Mucosa of gallbladder (tissue), 1 donor: ENCODE data around the gene LCLAT1. TPM values are rescaled to one million over a fixed set of nuclear protein-coding genes. Genes with fewer than 3 reads are reported as not detected.
"Not testable (repeated sequence)": the region's sequence is repeated elsewhere in the genome, so short reads cannot be mapped to it uniquely, and the experiment has no call there.

ENCODE experiments used
- DNase-seq: peaks from one replicate; pipeline ENCODE4 v3.0.0-alpha.2; 2020; ENCODE audit warnings: low spot score
- total RNA-seq: library from RNA; stranded (reverse); gene quantifications from one replicate; pipeline ENCODE4 v1.2.1, GENCODE V29; 2021
- donor health status: DM: no; HTN: no; CAD: no.

Gene LCLAT1
- total RNA-seq, 1 donor from 2014 or later, result 40.7 TPM

DNA sequence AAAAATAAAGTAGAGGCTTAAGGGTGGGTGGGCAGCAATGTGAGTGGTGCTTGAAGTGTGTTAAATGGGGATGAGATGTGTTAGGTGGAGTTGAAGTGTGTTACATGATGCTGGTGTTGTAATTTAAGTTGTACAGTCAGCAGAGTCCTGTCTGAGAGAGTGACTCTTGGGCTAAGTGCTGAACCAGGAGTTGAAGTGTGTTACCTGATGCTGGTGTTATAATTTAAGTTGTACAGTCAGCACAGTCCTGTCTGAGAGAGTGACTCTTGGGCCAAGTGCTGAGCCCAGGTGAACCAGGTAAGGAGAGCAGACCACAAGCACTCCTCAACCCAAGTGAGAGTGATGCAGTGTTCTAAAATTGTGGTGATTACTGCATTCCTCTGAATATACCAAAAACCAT lies 40.6 kb downstream of the LCLAT1 start:
- DNase-seq, result no peak

DNA sequence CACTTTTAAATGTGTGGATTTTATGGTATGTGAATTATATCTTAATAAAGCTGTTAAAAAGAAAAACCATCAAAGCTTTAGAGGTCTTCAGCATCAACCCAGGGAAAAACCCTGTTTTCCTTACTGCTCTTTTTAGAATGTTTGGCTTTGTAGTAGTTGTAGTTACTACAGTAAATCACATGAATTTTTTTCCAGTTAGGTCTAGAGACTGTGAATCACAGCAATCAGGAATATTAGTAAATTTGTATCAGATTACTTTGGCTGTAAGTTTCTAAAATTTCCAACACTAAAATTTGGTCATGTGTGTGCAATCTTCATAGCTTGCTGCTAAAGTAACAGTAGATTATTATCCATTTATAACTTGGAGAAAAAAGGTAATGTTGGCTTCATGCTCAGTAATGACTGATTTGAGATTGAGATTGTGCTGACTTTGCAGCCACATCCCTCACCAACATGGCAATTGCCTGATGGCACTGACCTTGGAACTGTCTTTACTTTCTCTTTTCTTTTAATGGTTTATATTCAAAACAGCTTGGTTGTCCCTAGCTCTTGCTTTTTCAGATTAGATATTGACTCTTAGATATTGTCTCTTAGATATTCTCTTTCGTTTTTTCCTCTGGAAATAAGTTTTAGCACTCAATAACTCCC lies 41.1 kb downstream of the LCLAT1 start:
- DNase-seq, result no peak

DNA sequence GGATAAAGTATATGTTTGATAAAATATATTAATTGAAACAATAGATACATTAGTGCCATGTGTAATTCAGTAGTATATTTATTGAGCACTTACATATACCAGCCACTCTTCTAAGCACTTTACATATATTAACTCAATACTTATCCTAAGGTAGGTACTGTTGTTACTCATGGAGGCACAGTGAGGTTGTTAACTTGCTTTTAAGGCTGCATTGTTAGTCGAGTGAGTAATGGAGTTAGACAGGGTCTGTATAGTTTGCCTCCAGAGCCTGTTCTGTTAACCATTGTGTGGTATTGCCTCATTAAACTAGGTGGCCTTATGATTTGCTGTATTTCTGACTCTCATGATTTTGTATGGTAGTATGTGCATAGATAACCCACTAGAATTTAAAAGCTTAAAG lies 44.2 kb downstream of the LCLAT1 start:
- DNase-seq, result no peak

DNA sequence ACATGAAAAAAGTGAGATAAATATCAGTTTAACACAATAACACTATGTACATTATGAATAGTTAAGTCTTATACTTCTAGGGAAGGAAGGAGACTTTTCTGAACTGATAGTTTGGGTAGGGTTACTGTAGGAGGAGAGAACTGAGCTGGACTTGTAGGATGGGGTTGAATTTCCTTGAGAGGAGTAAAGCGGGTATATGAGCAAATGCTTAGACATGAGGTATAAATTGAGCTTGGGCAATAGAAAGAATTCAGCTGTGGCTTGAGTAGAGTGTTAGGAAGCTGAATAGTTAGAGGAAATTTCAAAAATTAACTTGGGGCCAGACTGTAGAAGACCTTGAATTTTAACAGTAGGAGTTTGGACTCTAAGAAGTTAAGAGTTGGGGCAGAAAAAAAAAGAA lies 45.1 kb downstream of the LCLAT1 start:
- DNase-seq, result no peak

DNA sequence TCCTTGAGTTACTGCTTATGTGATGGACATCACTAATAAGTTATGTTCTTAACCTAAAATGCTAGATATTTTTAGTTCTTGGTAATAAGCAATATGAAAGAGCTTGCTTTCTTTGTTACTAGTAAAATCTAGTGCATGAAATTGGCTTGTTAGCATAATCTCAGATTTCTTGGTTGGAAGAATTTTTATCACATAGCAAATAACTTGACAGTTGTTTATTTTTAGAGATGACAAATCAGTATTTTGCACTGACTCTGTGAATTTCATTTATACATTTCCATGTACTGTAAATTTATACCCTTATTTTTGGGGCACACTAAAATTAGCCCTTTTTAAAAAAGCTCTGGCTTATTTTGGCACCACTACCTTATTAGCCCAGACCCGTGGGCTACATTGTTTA lies 45.6 kb downstream of the LCLAT1 start:
- no peak for DNase-seq

DNA sequence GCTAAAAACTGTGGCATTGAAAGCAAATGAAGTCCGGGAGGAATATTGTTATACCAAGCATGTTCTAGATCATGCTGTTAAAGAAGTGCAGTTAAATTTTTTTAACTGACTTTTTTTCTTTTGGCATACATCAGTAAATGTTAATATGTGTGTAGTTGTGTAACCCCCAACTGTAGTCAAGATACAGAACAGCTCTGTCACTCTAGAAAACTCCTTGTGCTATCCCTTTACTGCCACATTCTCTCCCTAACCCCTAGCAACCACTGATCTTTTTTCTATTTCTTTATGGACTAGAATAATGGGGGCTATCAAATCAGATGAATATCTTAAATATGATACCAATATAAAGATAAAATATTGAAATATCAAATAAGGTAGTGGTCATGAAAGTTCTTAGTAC lies 46.4 kb downstream of the LCLAT1 start:
- no peak for DNase-seq

DNA sequence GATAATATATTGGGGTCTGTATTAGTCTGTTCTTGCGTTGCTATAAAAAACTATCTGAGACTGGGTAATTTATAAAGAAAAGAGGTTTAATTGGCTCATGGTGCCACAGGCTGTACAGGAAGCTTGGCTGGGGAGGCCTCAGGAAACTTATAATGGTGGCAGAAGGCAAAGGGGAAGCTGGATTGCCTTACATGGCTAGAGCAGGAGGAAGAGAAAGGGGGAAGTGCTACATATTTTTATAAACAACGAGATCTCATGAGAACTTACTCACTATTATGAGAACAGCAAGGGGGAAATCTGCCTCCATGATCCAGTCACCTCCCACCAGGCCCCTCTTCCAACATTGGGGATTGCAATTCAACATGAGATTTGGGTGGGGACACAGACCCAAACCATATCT lies 48.9 kb downstream of the LCLAT1 start:
- not testable (repeated sequence) for DNase-seq

DNA sequence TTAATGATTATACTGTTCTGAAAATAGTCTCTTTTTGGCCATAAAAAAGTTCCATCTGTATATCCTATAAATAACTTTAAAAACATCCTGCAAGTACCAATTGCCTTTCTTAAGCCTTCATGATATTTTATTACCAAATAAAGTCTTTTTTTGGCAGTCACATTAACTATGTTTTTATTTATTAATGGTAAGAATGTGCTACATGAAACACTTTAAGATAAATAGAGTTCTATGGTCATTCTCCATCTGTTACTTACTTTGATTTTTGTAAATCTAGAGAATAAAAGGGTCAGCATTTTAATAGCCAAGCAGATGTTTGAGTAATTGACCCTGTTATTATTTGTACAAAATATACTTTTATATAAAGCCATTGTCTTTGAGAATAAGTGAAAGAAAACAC lies 52.6 kb downstream of the LCLAT1 start:
- DNase-seq, result no peak

DNA sequence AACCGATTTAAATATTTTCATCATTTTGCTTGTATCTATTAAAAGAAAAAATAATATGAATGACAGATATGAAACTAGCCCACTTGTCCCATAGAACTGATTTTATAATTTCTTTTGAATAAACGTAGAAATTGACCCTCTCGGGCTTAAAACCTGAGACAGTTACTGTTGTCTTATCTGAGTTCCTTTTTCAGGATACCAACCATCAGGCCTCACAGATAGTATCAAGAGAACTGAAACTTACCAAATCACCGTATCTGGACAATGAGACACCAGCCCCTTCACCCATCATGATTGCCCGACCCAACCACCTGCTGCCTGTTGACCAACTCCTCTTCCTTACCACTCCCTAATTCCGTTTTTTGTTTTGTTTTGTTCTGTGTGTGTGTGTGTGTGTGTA lies 53.7 kb downstream of the LCLAT1 start:
- DNase-seq, result no peak

DNA sequence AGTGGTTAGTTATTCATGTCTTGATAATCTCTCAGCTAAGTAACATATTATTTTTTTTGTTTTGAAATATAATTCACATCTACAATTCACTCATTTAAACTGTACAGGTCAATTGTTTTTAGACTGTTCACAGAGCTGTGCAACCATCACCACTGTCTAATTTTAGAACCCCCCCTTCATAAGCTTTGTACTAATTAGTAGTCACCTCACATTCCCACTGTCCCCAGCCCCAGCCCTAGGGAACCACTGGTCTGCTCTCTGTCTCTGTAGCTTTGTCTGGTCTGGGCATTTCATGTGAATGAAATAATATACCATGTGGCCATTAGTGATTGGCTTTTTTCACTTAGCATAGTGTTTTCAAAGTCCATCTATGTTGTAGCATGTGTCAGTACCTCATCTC lies 55.3 kb downstream of the LCLAT1 start:
- no peak for DNase-seq

DNA sequence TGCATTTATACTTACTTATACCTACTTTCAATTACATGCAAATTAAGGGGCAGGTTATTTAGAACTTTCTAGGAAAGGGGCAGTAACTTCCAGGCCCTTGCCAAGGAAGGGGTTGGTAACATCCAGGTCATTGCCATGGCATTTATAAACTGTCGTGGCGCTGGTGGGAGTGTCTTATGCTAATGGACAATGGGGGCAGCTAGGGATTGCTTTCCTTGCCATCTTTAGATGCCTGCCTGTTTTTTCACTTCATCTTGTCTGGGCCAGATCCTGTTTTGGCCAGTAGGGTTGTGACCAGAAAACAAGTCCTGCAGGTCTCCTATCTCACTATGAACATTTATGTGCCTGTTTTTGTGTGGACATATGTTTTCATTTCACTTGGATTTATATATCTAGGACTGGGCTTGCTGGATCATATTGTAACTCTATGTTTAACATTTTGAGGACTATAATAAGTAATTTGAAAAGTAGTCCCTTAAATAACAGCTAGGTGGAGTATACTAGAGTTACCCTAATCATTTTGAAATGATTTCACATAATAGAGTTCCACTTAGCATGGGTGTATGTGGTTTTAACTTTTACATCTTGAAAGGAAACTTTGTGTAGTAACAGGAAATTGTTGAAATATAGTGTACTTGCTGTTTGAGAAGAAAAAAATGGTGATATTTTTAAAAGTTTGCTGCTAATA lies 56.1 kb downstream of the LCLAT1 start:
- no peak for DNase-seq

DNA sequence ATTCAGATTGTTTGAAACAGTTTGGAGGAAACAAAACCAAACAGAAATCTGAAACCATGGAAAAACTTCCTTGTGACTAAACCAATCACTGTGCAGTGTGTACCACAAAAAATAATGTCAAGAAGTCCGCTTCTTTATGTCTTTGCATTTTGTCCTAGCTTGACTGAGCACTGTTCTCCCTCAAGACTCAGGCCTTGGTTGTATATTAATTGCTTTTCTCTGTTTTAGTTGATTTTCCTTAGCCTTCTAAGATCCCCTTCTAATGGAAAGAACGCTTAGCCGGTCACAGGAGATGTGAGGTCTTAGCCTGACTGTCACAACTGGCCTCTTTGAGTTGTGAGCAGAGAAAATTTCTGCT lies 56.6 kb downstream of the LCLAT1 start:
- DNase-seq, result no peak

DNA sequence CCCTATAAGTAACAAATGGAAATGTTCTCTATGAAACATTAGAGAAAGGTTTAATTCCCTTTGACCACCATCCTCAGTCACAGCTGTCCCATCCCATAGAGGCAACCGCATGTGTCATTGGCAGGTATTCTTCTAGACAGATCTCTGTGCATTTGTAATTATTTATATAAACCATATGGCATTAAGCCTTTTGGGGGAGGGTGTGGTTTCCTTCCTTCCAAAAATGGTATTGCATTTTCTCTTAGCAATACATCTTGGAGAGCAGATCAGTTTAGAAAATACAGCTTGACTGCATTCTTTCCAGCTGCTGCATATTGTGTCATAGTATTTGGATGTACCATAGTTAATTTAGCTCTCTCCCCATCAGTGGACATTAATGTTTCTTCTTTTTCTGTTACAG lies 57.7 kb downstream of the LCLAT1 start:
- DNase-seq, result no peak

DNA sequence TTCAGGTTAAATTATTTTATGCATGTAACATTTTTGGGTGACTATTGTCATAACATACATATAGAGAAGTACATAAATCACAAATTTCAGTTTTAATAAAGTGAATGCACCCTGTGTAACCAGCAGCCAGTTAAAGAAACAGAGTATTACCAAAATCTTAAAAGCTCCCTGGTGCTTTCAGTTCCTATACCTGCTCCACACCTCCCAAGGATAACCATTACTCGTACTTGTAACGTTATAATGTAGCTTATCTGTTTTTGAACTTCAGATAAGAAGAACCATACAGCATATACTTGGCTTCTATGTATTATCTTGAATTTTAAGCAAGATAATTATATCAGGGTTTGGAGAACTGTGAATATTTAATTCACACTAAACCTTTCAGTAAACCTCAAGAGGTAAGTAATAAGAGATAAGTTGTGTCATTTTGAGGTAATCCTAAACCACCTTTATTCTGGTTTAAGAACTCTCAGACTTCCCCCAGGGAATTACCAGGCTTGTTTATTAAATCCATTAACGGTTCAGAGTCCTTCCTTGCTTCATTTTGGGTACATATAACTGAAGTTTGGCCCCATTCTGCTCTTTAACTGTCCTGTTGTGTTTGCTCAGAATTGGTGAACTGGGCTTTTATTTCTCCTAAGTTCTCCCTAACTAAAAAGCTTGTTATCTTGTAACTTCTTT lies 58.6 kb downstream of the LCLAT1 start:
- no peak for DNase-seq

DNA sequence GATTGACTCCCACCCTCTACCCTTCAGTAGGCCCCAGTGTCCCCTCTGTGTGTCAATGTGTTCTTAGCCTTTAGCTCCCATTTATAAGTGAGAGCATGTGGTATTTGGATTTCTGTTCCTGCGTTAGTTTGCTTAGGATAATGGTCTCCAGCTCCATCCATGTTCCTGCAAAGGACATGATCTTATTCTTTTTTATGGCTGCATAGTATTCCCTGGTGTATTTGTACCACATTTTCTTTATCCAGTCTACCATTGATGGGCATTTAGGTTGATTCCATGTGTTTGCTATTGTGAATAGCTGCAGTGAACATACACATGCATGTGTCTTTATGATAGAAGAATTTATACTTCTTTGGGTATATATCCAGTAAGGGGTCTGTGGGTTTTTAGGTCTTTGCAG lies 60.4 kb downstream of the LCLAT1 start:
- DNase-seq, result not testable (repeated sequence)

DNA sequence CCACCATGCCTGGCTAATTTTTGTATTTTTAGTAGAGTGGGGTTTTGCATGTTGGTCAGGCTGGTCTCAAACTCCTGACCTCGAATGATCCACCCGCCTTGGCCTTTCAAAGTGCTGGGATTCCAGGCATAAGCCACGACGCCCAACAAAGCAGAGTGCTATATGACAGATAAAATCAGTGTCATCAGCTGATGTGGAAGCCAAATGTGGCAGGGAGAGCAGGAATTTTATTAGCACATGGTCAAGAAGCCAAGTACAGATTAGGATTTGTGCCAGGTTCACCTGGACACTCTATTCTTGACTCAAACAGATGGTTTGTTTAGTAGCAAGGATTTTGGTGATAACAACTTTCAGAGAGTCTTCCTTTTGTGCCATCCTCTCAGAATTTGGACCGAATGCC lies 62.7 kb downstream of the LCLAT1 start:
- no peak for DNase-seq

DNA sequence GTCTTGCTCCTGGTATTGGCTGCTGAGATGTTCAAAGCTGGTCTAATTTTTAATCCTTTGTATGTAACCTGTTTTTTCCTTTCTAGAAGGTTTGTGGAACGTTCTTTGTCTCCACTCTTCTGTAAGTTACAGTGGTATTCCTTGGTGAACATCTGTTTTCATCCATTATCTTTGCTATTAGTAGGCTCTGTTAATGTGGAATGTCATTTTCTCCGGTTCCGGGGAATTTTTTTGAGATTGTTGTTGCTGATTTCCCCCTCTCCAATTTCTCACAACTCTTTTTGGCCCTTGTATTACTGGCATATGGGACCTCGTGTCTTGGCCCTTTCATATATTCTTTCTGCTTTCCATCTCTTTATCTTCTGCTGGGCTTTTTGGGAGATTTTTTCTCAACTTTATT lies 63.4 kb downstream of the LCLAT1 start:
- no peak for DNase-seq

DNA sequence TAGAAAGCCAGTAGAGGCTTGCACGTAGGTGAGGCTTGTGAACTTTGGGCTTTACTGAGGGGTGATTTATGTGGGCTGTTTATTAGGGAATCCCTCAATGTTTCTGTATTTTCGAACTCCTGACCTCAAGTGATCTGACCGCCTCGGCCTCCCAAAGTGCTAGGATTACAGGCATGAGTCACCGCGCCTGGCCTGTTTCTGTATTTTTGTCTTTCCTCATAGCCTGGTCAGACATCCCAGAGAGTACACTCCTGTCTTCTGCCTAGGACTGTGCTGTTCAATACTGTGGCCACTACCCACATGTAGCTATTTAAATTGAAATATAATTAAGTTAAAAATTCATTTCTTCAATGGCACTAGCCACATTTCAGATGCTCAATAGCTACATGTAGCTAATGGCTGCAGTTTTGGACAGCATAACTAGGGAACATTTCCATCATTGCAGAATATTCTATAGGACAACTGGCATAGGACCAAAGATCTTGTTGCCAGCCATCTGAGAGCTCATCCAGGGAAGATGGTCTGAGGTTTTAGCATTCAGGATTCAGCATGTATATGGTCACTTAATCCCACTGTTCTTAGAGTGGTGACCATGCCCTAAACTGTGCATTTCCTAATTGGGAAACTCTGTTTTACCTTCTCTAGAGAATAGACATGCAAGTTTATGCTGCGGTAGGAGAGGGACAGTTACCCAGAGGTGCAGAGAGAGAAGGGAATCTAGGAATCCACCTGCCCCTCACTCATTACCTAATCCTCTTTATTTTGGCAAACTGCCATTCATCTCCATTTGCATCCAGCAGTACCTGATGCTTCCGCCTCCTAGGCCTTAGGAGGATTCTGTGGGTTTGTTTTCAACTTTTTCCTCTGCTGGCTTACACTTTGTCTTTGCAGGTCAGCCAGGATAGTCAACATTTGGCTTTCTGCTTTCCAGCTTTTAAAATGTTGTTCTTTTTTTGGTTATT lies 64.4 kb downstream of the LCLAT1 start:
- peak; percentile 44 for DNase-seq

DNA sequence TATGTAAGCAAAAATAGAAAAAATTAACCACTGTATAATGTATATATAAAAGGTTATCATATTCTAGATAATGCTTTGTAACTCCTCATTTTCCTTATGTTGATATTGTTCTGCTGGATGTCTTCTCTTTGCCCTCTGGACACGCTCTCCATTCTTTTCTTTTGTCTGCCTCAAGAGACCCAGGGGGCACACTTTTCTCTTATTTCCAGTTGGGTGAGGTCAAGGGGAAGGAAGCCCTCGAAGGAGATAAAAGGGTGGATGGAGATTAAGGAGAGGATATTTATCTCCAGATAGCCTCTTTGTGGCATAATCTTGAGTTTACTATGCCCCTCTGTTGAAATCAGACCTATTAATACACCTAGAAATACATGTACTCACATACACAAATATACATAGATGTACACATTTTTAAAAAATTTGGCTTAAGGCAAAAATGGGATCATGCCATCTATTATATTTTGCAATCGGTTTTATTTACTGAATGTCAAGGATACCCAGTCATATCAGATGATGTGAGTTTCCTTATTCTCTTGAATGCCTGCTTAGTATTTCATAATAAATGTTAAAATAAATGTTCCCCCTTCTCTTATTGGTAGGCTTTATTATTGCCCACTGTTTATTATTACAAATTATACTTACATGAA lies 65.3 kb downstream of the LCLAT1 start:
- DNase-seq, result no peak

DNA sequence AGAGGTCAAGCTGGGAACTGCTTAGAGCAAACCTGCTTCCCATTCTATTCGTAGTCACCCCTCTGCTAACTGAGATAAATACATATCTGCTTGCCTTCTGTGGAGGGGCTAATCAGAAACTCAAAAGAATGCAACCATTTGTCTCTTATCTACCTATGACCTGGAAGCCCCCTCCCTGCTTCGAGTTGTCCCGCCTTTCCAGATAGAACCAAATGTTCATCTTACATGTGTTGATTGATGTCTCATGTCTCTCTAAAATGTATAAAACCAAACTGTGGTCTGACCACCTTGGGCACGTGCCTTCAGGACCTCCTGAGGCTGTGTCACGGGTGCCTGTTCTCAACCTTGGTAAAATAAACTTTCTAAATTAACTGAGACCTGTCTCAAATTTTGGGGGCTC lies 66.6 kb downstream of the LCLAT1 start:
- not testable (repeated sequence) for DNase-seq

DNA sequence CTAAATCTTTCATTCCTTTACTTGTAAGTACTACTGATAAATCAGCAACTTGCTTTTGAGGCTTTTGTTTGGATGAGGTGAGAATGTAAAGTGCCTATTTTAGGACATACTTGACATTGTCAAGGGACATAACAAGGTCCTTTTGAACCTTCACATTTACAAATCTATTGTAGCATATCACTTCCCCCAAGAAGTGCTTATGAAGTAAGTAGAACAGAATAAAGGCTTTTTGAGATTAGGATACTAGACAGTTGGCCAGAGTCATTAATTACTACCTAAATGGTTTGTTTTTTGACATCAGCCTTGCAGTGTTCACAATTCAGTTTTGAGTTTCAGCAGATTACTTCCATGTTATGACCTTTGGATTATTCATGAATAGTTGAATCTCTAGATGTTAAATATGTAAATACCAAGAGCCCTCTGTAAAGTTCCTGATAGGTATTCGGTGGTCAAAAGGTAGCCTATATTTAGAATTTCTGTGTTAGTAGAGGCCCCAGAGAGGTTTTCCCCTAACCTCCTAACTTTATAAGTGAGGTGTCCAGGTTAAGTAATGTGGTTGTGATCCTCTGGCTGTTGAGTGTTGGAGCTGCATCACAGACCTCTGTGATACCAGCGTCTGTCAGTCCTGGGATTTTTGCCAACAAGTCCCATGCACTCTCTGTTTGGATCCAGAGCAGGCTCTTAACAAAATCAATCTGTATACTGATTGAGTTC lies 67.2 kb downstream of the LCLAT1 start:
- peak; percentile 48 for DNase-seq
